ENCODE measurements around the gene SEC11A. TPM values are rescaled to one million over a fixed set of nuclear protein-coding genes. Genes with fewer than 3 reads are reported as not detected.

Gene SEC11A
- total and polyA plus RNA-seq, 2 experiments from 2014 or later, result 218 to 271 TPM

- no peak for DNase-seq (ENCODE audit: low spot score)
- Histone ChIP-seq H3K36me3 (replicated peaks; ENCODE audit: insufficient read depth, low read depth) (no peaks in the 10 kb centered on the region), H2AFZ (no peak overlapping the region), H3K79me2 (peaks cover 99% of the 10 kb centered on the region), H3K9me3 (ENCODE audit: low read depth) (no peaks in the 10 kb centered on the region), H3K4me1 (ENCODE audit: insufficient read depth) (no peaks in the 10 kb centered on the region), H3K4me3 (no peak overlapping the region), H3K27ac (no peak overlapping the region), H3K4me2 (no peak overlapping the region), H3K27me3 (no peaks in the 10 kb centered on the region), H4K20me1 (ENCODE audit: insufficient read depth, poor library complexity, severe bottlenecking) (peaks cover 41% of the 10 kb centered on the region), H3K9me2 (replicated peaks; ENCODE audit: insufficient read depth) (no peaks in the 10 kb centered on the region)
- 96% methylated on average over 5 of the region's 5 CpGs for WGBS (ENCODE audit: low lambda C conversion rate, missing lambda C conversion rate)
- TF ChIP-seq EZH2 (IDR thresholded peaks at IDR 0.05; ENCODE audit: borderline replicate concordance) (no peak), CTCF (IDR thresholded peaks at IDR 0.05; ENCODE audit: poor library complexity) (no peak), EZH2phosphoT487 (IDR thresholded peaks at IDR 0.05; ENCODE audit: low read depth, severe bottlenecking, unreplicated experiment) (no peak)
Measured at GRCh38 chr15:84703808-84704207, 12.1 kb downstream of the SEC11A start.

DNA sequence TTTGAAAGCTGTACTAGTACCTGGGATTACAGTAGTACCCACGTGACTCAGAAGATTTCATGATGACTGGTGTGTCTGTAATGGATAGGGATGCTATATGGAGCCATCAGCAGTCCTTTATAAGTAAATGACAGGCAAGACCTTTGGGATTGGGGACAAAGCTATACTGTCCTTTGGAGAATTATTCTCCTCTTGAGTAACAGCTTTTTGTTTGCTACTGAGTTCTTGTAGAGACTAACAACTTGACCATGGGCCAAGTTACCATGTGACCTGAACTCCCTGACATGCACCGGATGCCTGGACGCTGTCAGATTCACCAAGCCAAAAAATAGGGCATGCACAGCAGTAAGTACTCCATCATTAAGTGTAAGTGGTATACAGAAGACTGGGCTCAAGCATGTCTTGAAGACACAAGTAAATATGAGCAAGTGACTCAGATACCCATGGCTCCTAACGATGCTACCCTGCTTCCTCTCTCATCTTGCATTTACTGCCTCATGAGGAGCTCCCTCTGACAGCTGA is 12.9 kb downstream of the SEC11A start:
- Histone ChIP-seq H2AFZ (no peak overlapping the region), H3K4me2 (no peak overlapping the region), H3K27me3 (no peaks in the 10 kb centered on the region), H3K4me3 (no peak overlapping the region), H4K20me1 (ENCODE audit: insufficient read depth, poor library complexity, severe bottlenecking) (peaks cover 44% of the 10 kb centered on the region), H3K9me2 (replicated peaks; ENCODE audit: insufficient read depth) (no peaks in the 10 kb centered on the region), H3K79me2 (peaks cover 99% of the 10 kb centered on the region), H3K9me3 (ENCODE audit: low read depth) (no peaks in the 10 kb centered on the region), H3K4me1 (ENCODE audit: insufficient read depth) (no peaks in the 10 kb centered on the region), H3K27ac (no peak overlapping the region), H3K36me3 (replicated peaks; ENCODE audit: insufficient read depth, low read depth) (no peaks in the 10 kb centered on the region)
- no peak for TF ChIP-seq EZH2 (IDR thresholded peaks at IDR 0.05; ENCODE audit: borderline replicate concordance)
- TF ChIP-seq CTCF (IDR thresholded peaks at IDR 0.05; ENCODE audit: poor library complexity), result no peak
- TF ChIP-seq EZH2phosphoT487 (IDR thresholded peaks at IDR 0.05; ENCODE audit: low read depth, severe bottlenecking, unreplicated experiment), result no peak
- peak; percentile 7 for DNase-seq (ENCODE audit: low spot score)
- WGBS (ENCODE audit: low lambda C conversion rate, missing lambda C conversion rate), result 83% methylated on average over 4 of the region's 4 CpGs

- Histone ChIP-seq H3K9me2 (replicated peaks; ENCODE audit: insufficient read depth) (no peaks in the 10 kb centered on the region), H3K27ac (no peak overlapping the region), H3K9me3 (ENCODE audit: low read depth) (no peaks in the 10 kb centered on the region), H3K79me2 (peaks cover 97% of the 10 kb centered on the region), H3K4me2 (no peak overlapping the region), H3K4me1 (ENCODE audit: insufficient read depth) (no peaks in the 10 kb centered on the region), H3K27me3 (no peaks in the 10 kb centered on the region), H3K36me3 (replicated peaks; ENCODE audit: insufficient read depth, low read depth) (no peaks in the 10 kb centered on the region), H2AFZ (no peak overlapping the region), H4K20me1 (ENCODE audit: insufficient read depth, poor library complexity, severe bottlenecking) (peaks cover 53% of the 10 kb centered on the region), H3K4me3 (no peak overlapping the region)
- no peak for TF ChIP-seq EZH2phosphoT487 (IDR thresholded peaks at IDR 0.05; ENCODE audit: low read depth, severe bottlenecking, unreplicated experiment)
- no peak for TF ChIP-seq EZH2 (IDR thresholded peaks at IDR 0.05; ENCODE audit: borderline replicate concordance)
- no peak for TF ChIP-seq CTCF (IDR thresholded peaks at IDR 0.05; ENCODE audit: poor library complexity)
- no peak for DNase-seq (ENCODE audit: low spot score)
- WGBS (ENCODE audit: low lambda C conversion rate, missing lambda C conversion rate), result 94% methylated on average over 8 of the region's 8 CpGs
Measured at GRCh38 chr15:84699538-84700191, 16.3 kb downstream of the SEC11A start.

Data from hepatocyte (in vitro differentiated cells).